HEK293T (cell line): ENCODE measurements around the gene STT3B.

Source experiments
- ARNT ChIP-seq: fragments of 450-650 bp; IDR thresholded peaks from 2 replicates; pipeline ENCODE4 v1.6.1; 2017; ENCODE audit warnings: mild to moderate bottlenecking
- CTBP1 ChIP-seq: fragments of 450-650 bp; IDR thresholded peaks from 2 replicates; pipeline ENCODE4 v1.6.1; 2016; ENCODE audit warnings: borderline replicate concordance
- ELF4 ChIP-seq: fragments of 450-650 bp; IDR thresholded peaks from 2 replicates; pipeline ENCODE4 v1.6.1; 2017; ENCODE audit warnings: antibody characterized with exemption
- FOXK2 ChIP-seq: fragments of 450-650 bp; IDR thresholded peaks from 2 replicates; pipeline ENCODE4 v1.6.1; 2016; ENCODE audit warnings: mild to moderate bottlenecking
- FOXM1 ChIP-seq: fragments of 450-650 bp; IDR thresholded peaks from 2 replicates; pipeline ENCODE4 v1.6.1; 2017; ENCODE audit warnings: mild to moderate bottlenecking, borderline replicate concordance
- HDGF ChIP-seq: fragments of 450-650 bp; IDR thresholded peaks from 2 replicates; pipeline ENCODE4 v1.6.1; 2017; ENCODE audit warnings: antibody characterized with exemption, borderline replicate concordance
- L3MBTL2 ChIP-seq: fragments of 450-650 bp; conservative IDR thresholded peaks from 2 replicates; pipeline ENCODE4 v1.6.1; 2016; ENCODE audit warnings: mild to moderate bottlenecking
- NFRKB ChIP-seq: fragments of 450-650 bp; IDR thresholded peaks from 2 replicates; pipeline ENCODE4 v1.6.1; 2016; ENCODE audit warnings: mild to moderate bottlenecking, moderate library complexity
- SP1 ChIP-seq: fragments of 450-650 bp; IDR thresholded peaks from 2 replicates; pipeline ENCODE4 v1.6.1; 2017
- SUZ12 ChIP-seq: fragments of 450-650 bp; IDR thresholded peaks from 2 replicates; pipeline ENCODE4 v1.6.1; 2016; ENCODE audit warnings: mild to moderate bottlenecking
- TARDBP ChIP-seq: fragments of 450-650 bp; IDR thresholded peaks from 2 replicates; pipeline ENCODE4 v1.6.1; 2016
- ZNF384 ChIP-seq: fragments of 450-650 bp; IDR thresholded peaks from 2 replicates; pipeline ENCODE4 v1.6.1; 2016

- TF ChIP-seq CTBP1 (no peak), NFRKB (no peak), SP1 (no peak), FOXK2 (no peak), HDGF (no peak), FOXM1 (no peak), ZNF384 (no peak), L3MBTL2 (no peak), TARDBP (no peak), ARNT (no peak), SUZ12 (no peak), ELF4 (no peak)
Observed at GRCh38 chr3:31661286-31661685, 128.6 kb downstream of the STT3B start.
